SHP77 (cell line): ENCODE measurements around the gene RSU1.
A peak's percentile ranks its signal among the peaks of the same experiment; 100 is the strongest.
"Not testable (repeated sequence)": the region's sequence is repeated elsewhere in the genome, so short reads cannot be mapped to it uniquely, and the experiment has no call there.

Experiments used
- DNase-seq, 2 experiments: peaks; one replicate each; lab custom pipeline; 2025; lab: John Stamatoyannopoulos, UW

RSU1 gene

DNA sequence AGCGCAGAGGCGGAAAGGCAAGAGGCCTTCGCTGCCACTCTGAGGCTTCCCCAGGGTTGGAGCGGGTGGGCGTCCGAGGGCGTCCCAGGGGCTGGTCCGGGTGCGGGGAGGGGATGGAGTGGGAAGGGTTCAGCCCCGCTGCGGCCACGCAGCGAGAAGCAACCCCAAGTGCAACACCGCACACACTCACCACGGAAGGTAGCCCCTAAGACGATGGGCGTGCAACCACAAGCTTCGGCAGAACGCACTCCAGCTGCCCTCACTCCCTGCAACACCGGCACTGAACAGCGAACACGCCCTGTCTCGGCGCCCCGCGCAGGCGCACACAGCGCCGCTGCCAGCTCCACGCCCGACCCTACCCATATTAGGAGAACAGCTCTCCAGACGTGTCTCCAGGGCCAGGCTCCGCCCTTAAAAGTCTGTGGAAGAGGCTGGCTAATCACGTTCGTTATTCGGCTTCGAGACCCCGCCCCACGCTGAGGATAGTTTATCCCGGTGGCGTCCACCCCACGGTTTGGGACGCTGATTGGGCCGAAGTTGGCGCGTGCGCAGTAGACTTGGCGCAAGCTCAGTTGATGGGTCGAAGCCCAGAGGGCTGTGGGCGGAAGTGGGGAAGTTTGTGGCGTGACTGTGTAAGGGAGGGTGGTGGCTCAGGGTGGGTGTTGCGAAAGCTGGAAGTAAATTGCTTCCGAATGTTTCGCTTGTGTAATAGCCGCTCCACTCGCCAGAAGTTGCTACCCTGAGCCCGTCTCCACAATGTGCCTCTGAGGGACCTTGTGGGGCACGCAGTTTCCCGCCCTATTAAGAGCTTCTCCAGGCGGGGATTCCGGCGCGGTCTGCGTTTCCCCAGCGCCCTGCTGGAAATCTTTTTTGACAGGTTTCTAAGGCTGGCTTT lies at the start of gene RSU1:
Gene RSU1, minus strand, starts transcription at position 300 of the 895 bp plus-strand sequence. CDS start 343 bp downstream, outside the sequence.
- peak; percentile 99 for DNase-seq

- no peak for DNase-seq
Measured at GRCh38 chr10:16866541-16867275, 49.5 kb upstream of the RSU1 start.

- no peak for DNase-seq
Measured at GRCh38 chr10:16865766-16866165, 48.5 kb upstream of the RSU1 start.

GRCh38 chr10:16863766-16864165 lies 46.5 kb upstream of the RSU1 start:
- no peak for DNase-seq

DNA sequence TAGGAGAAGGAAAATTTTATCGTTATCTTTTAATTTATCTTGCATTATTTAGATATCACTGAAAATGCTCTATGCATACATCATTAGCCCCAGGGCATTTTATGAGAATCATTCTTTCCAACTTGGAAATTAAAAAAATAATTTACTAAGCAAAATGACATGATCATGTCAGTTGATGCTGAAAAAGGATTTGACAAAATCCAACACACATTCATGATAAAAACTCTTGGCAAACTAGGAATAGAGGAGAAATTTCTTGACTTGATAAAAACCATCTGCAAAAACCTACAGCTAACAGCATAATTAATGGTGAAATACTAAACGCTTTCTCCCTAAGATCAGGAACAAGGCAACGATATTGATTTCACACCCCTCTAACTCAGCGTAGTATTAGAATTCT lies 40.2 kb upstream of the RSU1 start:
- no peak for DNase-seq

- DNase-seq: no peak
Measured at GRCh38 chr10:16856567-16856966, 39.3 kb upstream of the RSU1 start.

GRCh38 chr10:16856092-16856491 lies 38.9 kb upstream of the RSU1 start:
- DNase-seq: no peak

DNA sequence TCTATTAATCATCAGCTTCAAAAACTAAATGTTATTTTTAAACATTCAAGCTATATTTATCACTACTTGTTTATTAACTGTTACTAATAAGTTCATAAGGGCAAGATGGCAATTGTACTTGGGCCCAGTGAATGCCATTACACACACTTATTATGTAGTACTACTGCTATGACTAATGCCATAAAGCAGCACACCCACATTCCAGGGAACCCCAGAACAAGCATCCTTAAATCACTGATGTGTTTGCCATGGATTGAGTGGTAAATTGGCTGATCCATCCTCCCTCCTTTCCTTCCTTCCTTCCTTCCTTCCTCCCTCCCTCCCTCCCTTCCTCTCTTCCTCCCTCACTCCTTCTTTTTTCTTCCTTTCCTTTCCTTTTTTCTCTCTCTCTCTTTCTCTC lies 37.4 kb upstream of the RSU1 start:
- DNase-seq: no peak

DNA sequence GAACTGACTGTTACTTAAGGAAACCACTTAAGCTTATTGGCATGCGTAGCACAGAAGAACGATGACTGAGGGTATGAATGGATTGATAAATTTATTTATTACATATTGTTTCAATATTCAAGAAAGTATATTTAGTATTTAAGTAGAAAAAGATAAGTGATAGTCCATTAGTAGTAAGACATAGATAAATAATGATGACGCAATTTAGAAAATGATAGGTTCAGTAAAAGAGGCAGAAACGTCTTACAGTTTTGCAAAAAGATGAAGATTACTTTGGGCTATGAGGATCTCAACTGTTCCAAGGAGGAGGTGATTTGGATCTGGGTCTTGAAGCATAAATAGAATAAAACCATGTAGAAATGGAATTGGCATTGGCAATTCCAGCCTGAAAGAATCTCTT lies 36.6 kb upstream of the RSU1 start:
- no peak for DNase-seq

DNA sequence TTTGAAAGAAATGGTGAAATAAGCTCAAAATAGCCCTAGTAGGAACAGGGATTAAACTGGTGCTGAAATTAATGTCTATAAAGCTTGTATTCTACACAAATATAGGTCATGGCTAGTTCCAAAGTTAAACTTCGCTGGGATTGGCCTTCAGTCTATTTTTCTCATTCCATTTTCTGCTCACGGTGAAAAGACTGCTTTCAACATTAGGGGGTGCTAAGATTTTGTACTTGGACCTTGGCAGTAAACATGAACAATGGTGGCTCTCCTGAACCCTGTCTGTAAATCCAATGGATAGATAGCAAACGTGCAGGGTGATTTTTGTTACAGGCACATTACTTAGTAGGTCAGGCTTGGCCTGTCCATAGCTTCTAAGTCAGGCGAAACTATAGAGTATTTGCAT lies 36.0 kb upstream of the RSU1 start:
- no peak for DNase-seq

GRCh38 chr10:16852624-16853023 lies 35.4 kb upstream of the RSU1 start:
- no peak for DNase-seq

DNA sequence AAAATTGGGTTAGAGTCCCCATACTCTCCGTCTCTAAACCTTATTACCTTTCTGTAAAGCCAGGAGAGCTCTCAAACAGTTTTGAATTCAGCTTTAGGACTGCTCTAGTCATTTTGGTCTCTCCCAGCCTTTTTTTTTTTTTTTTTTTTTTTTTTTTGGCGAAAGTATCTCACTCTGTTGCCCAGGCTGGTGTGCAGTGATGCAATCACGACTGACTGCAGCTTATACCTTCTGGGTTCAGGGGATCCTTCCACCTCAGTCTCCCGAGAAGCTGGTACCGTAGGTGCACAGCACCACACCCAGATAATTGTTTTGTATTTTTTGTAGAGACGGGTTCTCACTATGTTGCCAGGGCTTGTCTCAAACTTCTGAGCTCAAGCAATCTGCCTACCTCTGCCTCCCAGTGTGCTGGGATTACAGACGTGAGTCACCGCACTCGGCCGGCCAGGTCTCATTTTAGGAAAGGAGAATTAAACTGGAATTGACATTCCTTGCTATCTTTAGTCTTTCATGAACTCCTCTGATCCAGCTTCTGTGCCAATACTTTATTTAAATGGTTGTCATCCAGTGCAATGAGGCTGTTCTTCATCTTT lies 31.4 kb upstream of the RSU1 start:
- DNase-seq: no peak

- DNase-seq: no peak
Measured at GRCh38 chr10:16847644-16848043, 30.4 kb upstream of the RSU1 start.

DNA sequence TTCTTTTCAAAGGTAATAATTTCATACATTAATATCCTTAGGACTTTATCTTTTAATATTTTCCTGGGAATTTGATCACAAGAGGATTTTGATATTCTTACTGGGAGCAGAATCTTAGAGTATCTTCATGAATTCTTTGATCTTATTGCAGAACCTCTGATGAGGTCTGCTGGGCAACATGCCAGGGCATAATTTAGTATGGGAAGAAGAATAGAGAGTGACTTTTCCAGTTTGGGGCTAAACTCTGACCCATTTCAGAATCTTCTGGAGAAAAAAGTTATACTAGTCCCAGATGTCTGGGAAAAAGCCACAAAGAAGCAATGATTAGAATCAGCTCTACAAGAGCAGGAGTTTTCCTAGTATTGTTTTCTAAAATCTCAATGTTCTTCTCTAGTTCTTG lies 28.0 kb upstream of the RSU1 start:
- DNase-seq: no peak

DNA sequence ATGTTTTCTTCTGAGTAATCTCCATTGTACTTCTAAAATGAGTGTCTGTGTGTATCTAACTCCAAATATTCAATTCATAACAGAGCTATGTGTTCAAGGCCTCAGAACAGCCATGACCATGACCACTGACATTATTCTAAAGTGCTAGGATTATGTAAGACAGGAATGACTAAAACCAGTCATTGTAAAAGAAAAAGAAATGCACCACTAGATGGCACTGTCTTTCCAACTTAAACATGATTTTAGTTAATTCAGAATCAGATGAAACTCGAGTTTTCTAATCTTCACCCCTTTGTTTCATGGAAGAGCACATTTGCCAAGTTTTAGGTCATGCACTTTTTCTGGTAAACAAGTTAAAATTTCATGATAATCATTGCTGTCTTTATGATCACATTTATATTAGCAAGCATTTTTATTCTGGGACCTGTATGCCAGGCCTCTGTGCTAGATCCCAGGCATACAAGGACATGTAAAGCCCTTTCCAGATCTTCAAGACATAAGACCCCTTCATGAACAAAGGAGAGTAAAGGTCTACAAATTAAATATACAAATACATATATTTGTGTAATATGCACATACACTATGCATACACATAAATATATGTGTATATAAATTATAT lies 26.1 kb upstream of the RSU1 start:
- DNase-seq: peak; percentile 22 to 69

- DNase-seq: no peak
Measured at GRCh38 chr10:16835228-16835627, 18.0 kb upstream of the RSU1 start.

- DNase-seq: no peak
Measured at GRCh38 chr10:16832351-16833080, 15.3 kb upstream of the RSU1 start.

GRCh38 chr10:16828701-16829175 lies 11.5 kb upstream of the RSU1 start:
- DNase-seq: no peak

DNA sequence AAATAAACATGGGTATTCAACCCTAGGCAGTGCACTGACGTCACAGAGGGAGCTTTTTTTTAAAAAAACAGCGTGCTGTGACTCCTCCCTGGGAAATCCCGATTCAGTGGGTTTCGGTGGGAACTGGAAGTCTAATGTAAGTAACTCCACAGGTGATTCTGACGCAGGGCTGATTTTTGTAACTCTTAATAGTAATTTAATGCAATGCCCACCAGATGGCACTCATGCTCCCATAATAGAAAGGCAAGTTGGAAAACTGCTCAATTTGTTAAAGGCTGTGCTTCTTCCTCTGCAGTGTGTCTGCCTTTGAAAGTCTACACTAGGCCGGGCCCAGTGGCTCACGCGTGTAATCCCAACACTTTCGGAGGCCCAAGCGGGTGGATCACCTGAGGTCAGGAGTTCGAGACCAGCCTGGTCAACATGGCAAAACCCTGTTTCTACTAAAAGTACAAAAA lies 10.9 kb upstream of the RSU1 start:
- DNase-seq: peak; percentile 71 to 78

DNA sequence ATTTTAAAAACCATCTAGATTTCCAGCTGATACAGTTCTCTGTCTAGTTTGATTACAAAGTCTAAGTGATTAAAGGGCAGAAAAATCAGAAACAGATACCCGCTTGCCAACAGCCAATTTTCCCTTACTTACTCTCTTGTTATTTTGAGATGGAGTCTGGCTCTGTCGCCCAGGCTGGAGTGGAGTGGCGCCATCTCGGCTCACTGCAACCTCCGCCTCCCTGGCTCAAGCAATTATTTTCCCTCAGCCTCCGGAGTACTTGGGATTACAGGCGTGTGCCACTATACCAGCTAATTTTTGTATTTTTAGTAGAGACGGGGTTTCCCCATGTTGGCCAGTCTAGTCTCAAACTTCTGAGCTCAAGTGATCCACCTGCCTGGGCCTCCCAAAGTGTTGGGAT lies 10.2 kb upstream of the RSU1 start:
- DNase-seq: not testable (repeated sequence)

GRCh38 chr10:16822726-16823360 lies 5.6 kb upstream of the RSU1 start:
- DNase-seq: no peak
